Neural cell (in vitro differentiated cells): ENCODE results near the gene TNIP1. TPM values are rescaled to one million over a fixed set of nuclear protein-coding genes. Genes with fewer than 3 reads are reported as not detected.

ENCODE experiments used
- H2AFZ ChIP-seq: fragments of 200-600, 300-800 bp; sonication (generic), shearing (Covaris generic); 2 replicates; pipeline ENCODE4 v1.6.0; 2014; ENCODE audit warnings: low read depth, mild to moderate bottlenecking, antibody characterized with exemption, low read length, moderate library complexity
- H3F3A ChIP-seq: fragments of 200-600 bp; shearing (Covaris generic); 2 replicates; pipeline ENCODE4 v1.6.1; 2016; ENCODE audit warnings: mild to moderate bottlenecking, moderate library complexity, mixed read lengths, antibody characterized with exemption, low read length; ENCODE audit not compliant: insufficient read depth, poor library complexity, severe bottlenecking
- H3K27ac ChIP-seq: fragments of 200-600, 300-800 bp; sonication (generic), shearing (Covaris generic); 2 replicates; pipeline ENCODE4 v1.5.1; 2014; ENCODE audit warnings: mild to moderate bottlenecking, low read length, moderate library complexity
- H3K27me3 ChIP-seq: fragments of 300-800, 200-600 bp; sonication (generic), shearing (Covaris generic); 2 replicates; pipeline ENCODE4 v1.6.0; 2014; ENCODE audit warnings: mild to moderate bottlenecking, low read depth, low read length, moderate library complexity; ENCODE audit not compliant: insufficient read depth
- H3K36me3 ChIP-seq: fragments of 300-800, 200-600 bp; sonication (generic), shearing (Covaris generic); 2 replicates; pipeline ENCODE4 v1.5.1; 2014; ENCODE audit warnings: mild to moderate bottlenecking, antibody characterized with exemption, low read length, moderate library complexity; ENCODE audit not compliant: insufficient read depth
- H3K4me2 ChIP-seq: fragments of 300-800, 200-600 bp; sonication (generic), shearing (Covaris generic); 2 replicates; pipeline ENCODE4 v1.6.0; 2014; ENCODE audit warnings: mild to moderate bottlenecking, low read length
- H3K4me3 ChIP-seq: fragments of 300-800, 200-600 bp; sonication (generic), shearing (Covaris generic); 2 replicates; pipeline ENCODE4 v1.5.1; 2014; ENCODE audit warnings: mild to moderate bottlenecking, low read length, moderate library complexity
- H3K79me2 ChIP-seq: fragments of 200-600 bp; shearing (Covaris generic); replicated peaks from 2 replicates; pipeline ENCODE4 v1.6.0; 2014; ENCODE audit warnings: mild to moderate bottlenecking, low read length, moderate library complexity; ENCODE audit not compliant: insufficient read depth
- H3K9ac ChIP-seq: fragments of 300-800, 200-600 bp; sonication (generic), shearing (Covaris generic); 2 replicates; pipeline ENCODE4 v1.6.1; 2016; ENCODE audit warnings: mild to moderate bottlenecking, low read length, mixed read lengths
- H3K9me2 ChIP-seq: fragments of 200-600 bp; shearing (Covaris generic); 2 replicates; pipeline ENCODE4 v1.6.1; 2016; ENCODE audit warnings: mild to moderate bottlenecking, low read length, mixed read lengths; ENCODE audit not compliant: insufficient read depth
- H3K9me3 ChIP-seq: fragments of 200-600, 300-800 bp; sonication (generic), shearing (Covaris generic); 2 replicates; pipeline ENCODE4 v1.6.1; 2016; ENCODE audit warnings: mild to moderate bottlenecking, mixed run types, low read length, moderate library complexity, mixed read lengths
- H4K20me1 ChIP-seq: fragments of 200-600 bp; shearing (Covaris generic); 2 replicates; pipeline ENCODE4 v1.6.1; 2016; ENCODE audit warnings: mild to moderate bottlenecking, mixed run types; ENCODE audit not compliant: insufficient read depth
- CTCF ChIP-seq: fragments of 450-650 bp; IDR thresholded peaks from 2 replicates; pipeline ENCODE4 v1.5.1; 2014; ENCODE audit warnings: antibody characterized with exemption, mild to moderate bottlenecking, moderate library complexity; ENCODE audit not compliant: poor library complexity, severe bottlenecking
- EP300 ChIP-seq: fragments of 450-650 bp; conservative IDR thresholded peaks from 2 replicates; pipeline ENCODE4 v1.6.1; 2014; ENCODE audit warnings: antibody characterized with exemption, mild to moderate bottlenecking, moderate library complexity; ENCODE audit not compliant: poor library complexity, severe bottlenecking
- EZH2 ChIP-seq: fragments of 200-600, 300-800 bp; shearing (Covaris generic), sonication (generic); IDR thresholded peaks from 2 replicates; pipeline ENCODE4 v1.6.1; 2014; ENCODE audit warnings: antibody characterized with exemption, low read length, borderline replicate concordance, mild to moderate bottlenecking; ENCODE audit not compliant: insufficient read depth, poor library complexity, severe bottlenecking
- MXI1 ChIP-seq: fragments of 450-650 bp; conservative IDR thresholded peaks from 2 replicates; pipeline ENCODE4 v1.6.1; 2014; ENCODE audit warnings: antibody characterized with exemption, mild to moderate bottlenecking; ENCODE audit not compliant: poor library complexity, severe bottlenecking
- POLR2AphosphoS5 ChIP-seq: IDR thresholded peaks from 2 replicates; pipeline ENCODE4 v1.6.1; 2012
- RAD21 ChIP-seq: fragments of 450-650 bp; conservative IDR thresholded peaks from 2 replicates; pipeline ENCODE4 v1.6.1; 2014; ENCODE audit warnings: antibody characterized with exemption, mild to moderate bottlenecking, moderate library complexity
- REST ChIP-seq: IDR thresholded peaks from 2 replicates; pipeline ENCODE4 v1.6.1; 2012; ENCODE audit warnings: borderline replicate concordance
- SMC3 ChIP-seq: fragments of 450-650 bp; conservative IDR thresholded peaks from 2 replicates; pipeline ENCODE4 v1.6.1; 2014; ENCODE audit warnings: antibody characterized with exemption, mild to moderate bottlenecking, moderate library complexity; ENCODE audit not compliant: poor library complexity
- TAF1 ChIP-seq: IDR thresholded peaks from 2 replicates; pipeline ENCODE4 v1.6.1; 2012; ENCODE audit warnings: low read depth
- polyA plus RNA-seq: library from polyadenylated mRNA; depleted of rRNA; stranded (reverse); fragments of >200 nt; gene quantifications from 2 replicates; pipeline ENCODE4 v1.2.3, GENCODE V29; 2014

Gene TNIP1
- polyA plus RNA-seq, 1 donor from 2014 or later, result 3.3 TPM

- H3K4me3 ChIP-seq, result no peak overlapping the region
- no peaks in the 10 kb centered on the region for H3K79me2 ChIP-seq
- H3K4me2 ChIP-seq, result no peak overlapping the region
- no peak overlapping the region for H3K9ac ChIP-seq
- TF ChIP-seq EP300 (no peak), SMC3 (no peak)
- H2AFZ ChIP-seq, result no peak overlapping the region
- H4K20me1 ChIP-seq, result no peaks in the 10 kb centered on the region
- no peaks in the 10 kb centered on the region for H3K9me2 ChIP-seq
- H3K27me3 ChIP-seq, result no peaks in the 10 kb centered on the region
- H3K27ac ChIP-seq, result no peak overlapping the region
- H3K9me3 ChIP-seq, result no peaks in the 10 kb centered on the region
- H3F3A ChIP-seq, result no peaks in the 10 kb centered on the region
- H3K36me3 ChIP-seq, result no peaks in the 10 kb centered on the region
Observed at GRCh38 chr5:151088986-151089385, 8.2 kb upstream of the TNIP1 start.

GRCh38 chr5:151087486-151087885 lies 6.7 kb upstream of the TNIP1 start:
- Histone ChIP-seq H3K9ac (no peak overlapping the region), H2AFZ (no peak overlapping the region), H3K9me2 (no peaks in the 10 kb centered on the region), H3K9me3 (no peaks in the 10 kb centered on the region), H3K27ac (no peak overlapping the region), H4K20me1 (no peaks in the 10 kb centered on the region), H3K36me3 (no peaks in the 10 kb centered on the region), H3K4me2 (no peak overlapping the region), H3F3A (no peaks in the 10 kb centered on the region), H3K4me3 (no peak overlapping the region), H3K79me2 (no peaks in the 10 kb centered on the region), H3K27me3 (no peaks in the 10 kb centered on the region)
- no peak for TF ChIP-seq EP300
- TF ChIP-seq TAF1, result no peak
- TF ChIP-seq MXI1, result no peak
- no peak for TF ChIP-seq CTCF
- TF ChIP-seq REST, result no peak
- no peak for TF ChIP-seq EZH2
- no peak for TF ChIP-seq POLR2AphosphoS5
- TF ChIP-seq SMC3, result no peak
- no peak for TF ChIP-seq RAD21

GRCh38 chr5:151086905-151087360 lies 6.1 kb upstream of the TNIP1 start:
- Histone ChIP-seq H3K9ac (no peak overlapping the region), H3K4me3 (no peak overlapping the region), H3F3A (no peaks in the 10 kb centered on the region), H3K9me3 (no peaks in the 10 kb centered on the region), H4K20me1 (no peaks in the 10 kb centered on the region), H3K4me2 (no peak overlapping the region), H3K36me3 (no peaks in the 10 kb centered on the region), H2AFZ (no peak overlapping the region), H3K9me2 (no peaks in the 10 kb centered on the region), H3K27me3 (no peaks in the 10 kb centered on the region), H3K27ac (no peak overlapping the region), H3K79me2 (no peaks in the 10 kb centered on the region)
- TF ChIP-seq POLR2AphosphoS5 (no peak), EZH2 (no peak), REST (no peak), MXI1 (no peak), EP300 (no peak), RAD21 (no peak), TAF1 (no peak), CTCF (no peak), SMC3 (no peak)
